ENCODE data around the gene ANXA1.

The ANXA1 gene

DNA sequence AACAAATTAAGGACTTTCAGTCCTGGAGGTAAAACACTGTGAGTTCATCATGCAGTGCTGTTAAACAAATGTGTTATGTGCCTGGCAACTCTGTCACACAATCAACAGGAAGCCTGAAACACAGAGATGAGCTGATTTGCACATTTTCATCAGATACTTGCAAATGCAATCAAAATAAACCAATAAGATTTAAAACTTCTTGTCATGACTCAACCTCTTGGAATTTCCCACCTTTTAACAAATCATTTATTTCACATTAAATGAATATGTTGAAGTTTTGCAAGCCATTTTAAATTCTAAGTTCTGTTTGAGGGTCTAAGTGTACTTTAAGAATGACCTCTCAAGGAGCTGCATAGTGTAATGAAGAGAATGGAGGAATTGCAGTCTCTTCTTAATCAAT is 64.4 kb downstream of the ANXA1 start:
- no peak for DNase-seq

Measured in NCI-H2171 (cell line).